Psoas muscle (tissue), 8 donors: ENCODE measurements around the gene TAGLN2. TPM values are rescaled to one million over a fixed set of nuclear protein-coding genes. Genes with fewer than 3 reads are reported as not detected.

Experiments used
- ATAC-seq, 4 donors: fragments of 200-7000 bp; cut with Tn5 transposase; one replicate each; pipeline ENCODE4 v1.9.1; 2020; ENCODE audit warnings: moderate library complexity in 3 of 4, mild to moderate bottlenecking in 2 of 4
- DNase-seq, 2 donors: peaks; one replicate each; pipeline ENCODE4 v3.0.0-alpha.2; 2020
- H3K27ac ChIP-seq: fragments of 200-600 bp; one replicate; pipeline ENCODE4 v1.8.0; 2022
- H3K27me3 ChIP-seq, 3 donors: fragments of 200-600 bp in 1 of 3; one replicate each; pipeline versions ENCODE4 v1.6.1 to v1.8.0; 2013 to 2022; ENCODE audit warnings: low read length in 2 of 3, mild to moderate bottlenecking in 2 of 3, moderate library complexity in 1 of 3; ENCODE audit not compliant: insufficient read depth in 3 of 3
- H3K36me3 ChIP-seq, 2 donors: fragments of 200-600 bp in 1 of 2; one replicate each; pipeline versions ENCODE4 v1.6.1 to v1.8.0; 2013 to 2022; ENCODE audit warnings: low read depth in 1 of 2, mild to moderate bottlenecking in 1 of 2, moderate library complexity in 1 of 2; ENCODE audit not compliant: insufficient read depth in 1 of 2
- H3K4me1 ChIP-seq: fragments of 200-600 bp; one replicate; pipeline ENCODE4 v1.8.0; 2022
- H3K4me3 ChIP-seq: fragments of 200-600 bp; one replicate; pipeline ENCODE4 v1.8.0; 2022; ENCODE audit warnings: mild to moderate bottlenecking
- H3K9me3 ChIP-seq: fragments of 200-600 bp; one replicate; pipeline ENCODE4 v1.8.0; 2022
- CTCF ChIP-seq: fragments of 200-600 bp; IDR thresholded peaks from one replicate; pipeline ENCODE4 v1.8.0; 2022; ENCODE audit warnings: antibody characterized with exemption
- WGBS, 3 donors: extraction: QIAGEN DNeasy Blood & Tissue Kit; methylation state at CpG; one replicate each; pipeline versions ENCODE4 v1.1.6 to v1.1.7; 2013; 5-methylcytosine and 5-hydroxymethylcytosine counted together
- intact Hi-C, 2 donors: fragments of 100-400 bp; cut with DNase I; formaldehyde crosslinking; loops; one replicate each; pipeline versions ENCODE4 v1.11.0 to v1.14.2; 2022
- polyA plus RNA-seq, 3 donors: library from polyadenylated mRNA; stranded (reverse); fragments of 200-250 nt; gene quantifications; one replicate each; pipeline ENCODE4 v1.2.3, GENCODE V29; 2013
- total RNA-seq, 4 donors: library from RNA; stranded (reverse); fragmentation: NEBNext Ultra II Directional in 2 of 4; extraction: Animal tissue kit (Norgen Biotek cat#: 25700) in 2 of 4; gene quantifications; one replicate each; pipeline versions ENCODE4 v1.2.1 to v1.2.4, GENCODE V29; 2021 to 2023
- donor health status: healthy with polysubstance abuse.
- donor health status: DM: no; HTN: no; CAD: no; lungs with moderate emphysema.
- donor health status: Bipolar disorder and iron deficiency.
- donor health status: healthy.
- donor health status: DM: yes; HTN: yes; CAD: no.
- donor health status: DM: no; HTN: no; CAD: no.
- donor health status: DM: no; HTN: no; CAD: no.
- donor health status: DM: yes; HTN: yes; CAD: no.

TAGLN2 gene
- total and polyA plus RNA-seq, 7 donors, result 29.6 to 91.6 (median 46.0) TPM

- H3K27ac ChIP-seq, result no peak overlapping the region
- ATAC-seq (no peak), DNase-seq (no peak)
- intact Hi-C loops, result no loop called here
- WGBS, 3 donors, result 90 to 93% (median 93%) methylated on average over 14 of the region's 14 CpGs
- H3K4me1 ChIP-seq, result no peaks in the 10 kb centered on the region
- H3K9me3 ChIP-seq, result no peaks in the 10 kb centered on the region
- no peak overlapping the region for H3K4me3 ChIP-seq
- peaks cover 0 to 5% (median 0%) of the 10 kb centered on the region in 3 donors for H3K27me3 ChIP-seq
- TF ChIP-seq CTCF, result no peak
- H3K36me3 ChIP-seq, result no peaks in the 10 kb centered on the region
These were observed 9.1 kb upstream of the TAGLN2 start for GRCh38 chr1:159934136-159935039.

GRCh38 chr1:159933347-159933746 is 8.0 kb upstream of the TAGLN2 start:
- 83 to 86% (median 86%) methylated on average over 4 of the region's 4 CpGs for WGBS, 3 donors
- no peak for ATAC-seq
- Histone ChIP-seq H3K27me3 (peaks cover 0 to 7% (median 0%) of the 10 kb centered on the region in 3 donors), H3K9me3 (no peaks in the 10 kb centered on the region), H3K36me3 (no peaks in the 10 kb centered on the region), H3K27ac (no peak overlapping the region), H3K4me3 (no peak overlapping the region), H3K4me1 (no peaks in the 10 kb centered on the region)
- no peak for TF ChIP-seq CTCF
- DNase-seq, result no peak
- intact Hi-C loops, result no loop called here

GRCh38 chr1:159932296-159933285 is 7.3 kb upstream of the TAGLN2 start:
- 56 to 71% (median 65%) methylated on average over 16 of the region's 16 CpGs for WGBS, 3 donors
- no peak overlapping the region for H3K4me3 ChIP-seq
- peaks cover 0 to 11% (median 0%) of the 10 kb centered on the region in 3 donors for H3K27me3 ChIP-seq
- no peaks in the 10 kb centered on the region for H3K9me3 ChIP-seq
- H3K4me1 ChIP-seq, result no peaks in the 10 kb centered on the region
- H3K27ac ChIP-seq, result no peak overlapping the region
- intact Hi-C loops, result no loop called here
- no peaks in the 10 kb centered on the region for H3K36me3 ChIP-seq
- DNase-seq (no peak), ATAC-seq (no peak)
- TF ChIP-seq CTCF, result no peak

- 93% methylated on average over 3 of the region's 3 CpGs for WGBS, 3 donors
- DNase-seq (no peak), ATAC-seq (no peak)
- intact Hi-C loops, result no loop called here
- Histone ChIP-seq H3K36me3 (no peaks in the 10 kb centered on the region), H3K9me3 (no peaks in the 10 kb centered on the region), H3K27ac (no peak overlapping the region), H3K4me1 (no peaks in the 10 kb centered on the region), H3K4me3 (no peak overlapping the region), H3K27me3 (peaks cover 0 to 11% (median 0%) of the 10 kb centered on the region in 3 donors)
- TF ChIP-seq CTCF, result no peak
These were observed 6.5 kb upstream of the TAGLN2 start for GRCh38 chr1:159931795-159932173.
